IMR-90 (cell line): Measurements from ENCODE around the gene ACAD11.

Experiments used
- BHLHE40 ChIP-seq: fragments of 150-350 bp; IDR thresholded peaks from 2 replicates; pipeline ENCODE4 v1.6.1; 2016; ENCODE audit warnings: mild to moderate bottlenecking, low read depth, low read length
- CEBPB ChIP-seq: IDR thresholded peaks from 2 replicates; pipeline ENCODE4 v1.6.1; 2012; ENCODE audit warnings: low read depth, low read length, improper control_type of control experiment
- CHD1 ChIP-seq: IDR thresholded peaks from 2 replicates; pipeline ENCODE4 v1.6.1; 2012; ENCODE audit warnings: low read depth, low read length, improper control_type of control experiment
- FOS ChIP-seq: fragments of 150-350 bp; IDR thresholded peaks from 2 replicates; pipeline ENCODE4 v1.6.1; 2016; ENCODE audit warnings: low read depth, low read length
- MAFK ChIP-seq: IDR thresholded peaks from 2 replicates; pipeline ENCODE4 v1.6.1; 2012; ENCODE audit warnings: low read depth, low read length, improper control_type of control experiment
- MAZ ChIP-seq: IDR thresholded peaks from 2 replicates; pipeline ENCODE4 v1.6.1; 2012; ENCODE audit warnings: low read depth, mild to moderate bottlenecking, low read length, improper control_type of control experiment, moderate library complexity, borderline replicate concordance
- NFE2L2 ChIP-seq: fragments of 150-350 bp; IDR thresholded peaks from 2 replicates; pipeline ENCODE4 v1.6.1; 2016; ENCODE audit warnings: low read depth, mild to moderate bottlenecking, low read length
- POLR2A ChIP-seq: IDR thresholded peaks from 2 replicates; pipeline ENCODE4 v1.6.1; 2012; ENCODE audit warnings: mild to moderate bottlenecking, low read depth, low read length
- RAD21 ChIP-seq: IDR thresholded peaks from 2 replicates; pipeline ENCODE4 v1.6.1; 2012; ENCODE audit warnings: low read length, improper control_type of control experiment
- RCOR1 ChIP-seq: IDR thresholded peaks from 2 replicates; pipeline ENCODE4 v1.6.1; 2012; ENCODE audit warnings: mild to moderate bottlenecking, low read length, improper control_type of control experiment; ENCODE audit not compliant: insufficient replicate concordance
- RFX5 ChIP-seq: IDR thresholded peaks from 2 replicates; pipeline ENCODE4 v1.8.0; 2012; ENCODE audit warnings: low read depth, mild to moderate bottlenecking, low read length, moderate library complexity
- SMC3 ChIP-seq: fragments of 150-350 bp; IDR thresholded peaks from 2 replicates; pipeline ENCODE4 v1.6.1; 2016; ENCODE audit warnings: low read depth, mild to moderate bottlenecking, antibody characterized with exemption, low read length, moderate library complexity
- USF2 ChIP-seq: fragments of 150-350 bp; IDR thresholded peaks from 2 replicates; pipeline ENCODE4 v1.6.1; 2017; ENCODE audit warnings: mild to moderate bottlenecking, antibody characterized with exemption, low read length, low read depth
- TF ChIP-seq, protein P1 (sequence below): conservative IDR thresholded peaks from 2 replicates; pipeline ENCODE4 v1.5.1; 2012; ENCODE audit warnings: mild to moderate bottlenecking, low read depth, low read length, improper control_type of control experiment

- TF ChIP-seq, protein P1, sequence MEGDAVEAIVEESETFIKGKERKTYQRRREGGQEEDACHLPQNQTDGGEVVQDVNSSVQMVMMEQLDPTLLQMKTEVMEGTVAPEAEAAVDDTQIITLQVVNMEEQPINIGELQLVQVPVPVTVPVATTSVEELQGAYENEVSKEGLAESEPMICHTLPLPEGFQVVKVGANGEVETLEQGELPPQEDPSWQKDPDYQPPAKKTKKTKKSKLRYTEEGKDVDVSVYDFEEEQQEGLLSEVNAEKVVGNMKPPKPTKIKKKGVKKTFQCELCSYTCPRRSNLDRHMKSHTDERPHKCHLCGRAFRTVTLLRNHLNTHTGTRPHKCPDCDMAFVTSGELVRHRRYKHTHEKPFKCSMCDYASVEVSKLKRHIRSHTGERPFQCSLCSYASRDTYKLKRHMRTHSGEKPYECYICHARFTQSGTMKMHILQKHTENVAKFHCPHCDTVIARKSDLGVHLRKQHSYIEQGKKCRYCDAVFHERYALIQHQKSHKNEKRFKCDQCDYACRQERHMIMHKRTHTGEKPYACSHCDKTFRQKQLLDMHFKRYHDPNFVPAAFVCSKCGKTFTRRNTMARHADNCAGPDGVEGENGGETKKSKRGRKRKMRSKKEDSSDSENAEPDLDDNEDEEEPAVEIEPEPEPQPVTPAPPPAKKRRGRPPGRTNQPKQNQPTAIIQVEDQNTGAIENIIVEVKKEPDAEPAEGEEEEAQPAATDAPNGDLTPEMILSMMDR, result no peak
- no peak for TF ChIP-seq POLR2A
- no peak for TF ChIP-seq USF2
- no peak for TF ChIP-seq RFX5
- TF ChIP-seq MAFK, result no peak
- TF ChIP-seq RCOR1, result no peak
- no peak for TF ChIP-seq SMC3
- no peak for TF ChIP-seq CEBPB
- no peak for TF ChIP-seq FOS
- no peak for TF ChIP-seq BHLHE40
- TF ChIP-seq MAZ, result no peak
- TF ChIP-seq RAD21, result no peak
- no peak for TF ChIP-seq CHD1
- no peak for TF ChIP-seq NFE2L2
Observed at GRCh38 chr3:132564070-132564465, 95.5 kb downstream of the ACAD11 start.
